Measurements from ENCODE around the gene LLCFC1. TPM values are rescaled to one million over a fixed set of nuclear protein-coding genes. Genes with fewer than 3 reads are reported as not detected.

The LLCFC1 gene
- total and polyA plus RNA-seq, 2 of the 13 experiments (the other 11 are each of a cell fraction or from before 2014, with no cell fraction given) = not detected

DNA sequence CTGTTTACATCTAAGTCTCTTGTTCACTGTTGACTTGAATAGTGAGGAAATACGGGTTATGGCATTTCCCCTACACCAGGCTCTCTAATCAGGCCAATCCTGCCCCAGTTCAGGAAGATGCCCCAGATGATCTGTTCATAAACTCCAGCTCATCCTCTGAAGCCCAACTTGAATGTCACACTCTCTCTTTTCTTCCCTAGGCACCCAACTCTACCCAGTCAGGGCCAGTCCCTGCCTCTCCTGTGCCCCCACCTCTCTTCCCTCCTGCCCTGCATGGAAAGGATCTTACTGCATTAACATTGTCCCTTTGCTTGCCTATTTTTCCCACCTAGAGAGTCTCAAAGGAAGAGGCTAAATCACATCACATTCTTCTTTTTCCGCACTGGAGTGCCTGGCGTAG is 43.1 kb upstream of the LLCFC1 start (continued):
- no peak for TF ChIP-seq FIP1L1 (IDR thresholded peaks at IDR 0.05; ENCODE audit: borderline replicate concordance, insufficient read depth, low read depth, low read length)
- no peak for TF ChIP-seq FOXK2 (IDR thresholded peaks at IDR 0.05)
- TF ChIP-seq ZNF749 (CRISPR knock-in tag; IDR thresholded peaks at IDR 0.05; ENCODE audit: borderline replicate concordance) = no peak
- TF ChIP-seq PLRG1 (conservative IDR thresholded peaks at IDR 0.05) = no peak
- TF ChIP-seq, protein P1, sequence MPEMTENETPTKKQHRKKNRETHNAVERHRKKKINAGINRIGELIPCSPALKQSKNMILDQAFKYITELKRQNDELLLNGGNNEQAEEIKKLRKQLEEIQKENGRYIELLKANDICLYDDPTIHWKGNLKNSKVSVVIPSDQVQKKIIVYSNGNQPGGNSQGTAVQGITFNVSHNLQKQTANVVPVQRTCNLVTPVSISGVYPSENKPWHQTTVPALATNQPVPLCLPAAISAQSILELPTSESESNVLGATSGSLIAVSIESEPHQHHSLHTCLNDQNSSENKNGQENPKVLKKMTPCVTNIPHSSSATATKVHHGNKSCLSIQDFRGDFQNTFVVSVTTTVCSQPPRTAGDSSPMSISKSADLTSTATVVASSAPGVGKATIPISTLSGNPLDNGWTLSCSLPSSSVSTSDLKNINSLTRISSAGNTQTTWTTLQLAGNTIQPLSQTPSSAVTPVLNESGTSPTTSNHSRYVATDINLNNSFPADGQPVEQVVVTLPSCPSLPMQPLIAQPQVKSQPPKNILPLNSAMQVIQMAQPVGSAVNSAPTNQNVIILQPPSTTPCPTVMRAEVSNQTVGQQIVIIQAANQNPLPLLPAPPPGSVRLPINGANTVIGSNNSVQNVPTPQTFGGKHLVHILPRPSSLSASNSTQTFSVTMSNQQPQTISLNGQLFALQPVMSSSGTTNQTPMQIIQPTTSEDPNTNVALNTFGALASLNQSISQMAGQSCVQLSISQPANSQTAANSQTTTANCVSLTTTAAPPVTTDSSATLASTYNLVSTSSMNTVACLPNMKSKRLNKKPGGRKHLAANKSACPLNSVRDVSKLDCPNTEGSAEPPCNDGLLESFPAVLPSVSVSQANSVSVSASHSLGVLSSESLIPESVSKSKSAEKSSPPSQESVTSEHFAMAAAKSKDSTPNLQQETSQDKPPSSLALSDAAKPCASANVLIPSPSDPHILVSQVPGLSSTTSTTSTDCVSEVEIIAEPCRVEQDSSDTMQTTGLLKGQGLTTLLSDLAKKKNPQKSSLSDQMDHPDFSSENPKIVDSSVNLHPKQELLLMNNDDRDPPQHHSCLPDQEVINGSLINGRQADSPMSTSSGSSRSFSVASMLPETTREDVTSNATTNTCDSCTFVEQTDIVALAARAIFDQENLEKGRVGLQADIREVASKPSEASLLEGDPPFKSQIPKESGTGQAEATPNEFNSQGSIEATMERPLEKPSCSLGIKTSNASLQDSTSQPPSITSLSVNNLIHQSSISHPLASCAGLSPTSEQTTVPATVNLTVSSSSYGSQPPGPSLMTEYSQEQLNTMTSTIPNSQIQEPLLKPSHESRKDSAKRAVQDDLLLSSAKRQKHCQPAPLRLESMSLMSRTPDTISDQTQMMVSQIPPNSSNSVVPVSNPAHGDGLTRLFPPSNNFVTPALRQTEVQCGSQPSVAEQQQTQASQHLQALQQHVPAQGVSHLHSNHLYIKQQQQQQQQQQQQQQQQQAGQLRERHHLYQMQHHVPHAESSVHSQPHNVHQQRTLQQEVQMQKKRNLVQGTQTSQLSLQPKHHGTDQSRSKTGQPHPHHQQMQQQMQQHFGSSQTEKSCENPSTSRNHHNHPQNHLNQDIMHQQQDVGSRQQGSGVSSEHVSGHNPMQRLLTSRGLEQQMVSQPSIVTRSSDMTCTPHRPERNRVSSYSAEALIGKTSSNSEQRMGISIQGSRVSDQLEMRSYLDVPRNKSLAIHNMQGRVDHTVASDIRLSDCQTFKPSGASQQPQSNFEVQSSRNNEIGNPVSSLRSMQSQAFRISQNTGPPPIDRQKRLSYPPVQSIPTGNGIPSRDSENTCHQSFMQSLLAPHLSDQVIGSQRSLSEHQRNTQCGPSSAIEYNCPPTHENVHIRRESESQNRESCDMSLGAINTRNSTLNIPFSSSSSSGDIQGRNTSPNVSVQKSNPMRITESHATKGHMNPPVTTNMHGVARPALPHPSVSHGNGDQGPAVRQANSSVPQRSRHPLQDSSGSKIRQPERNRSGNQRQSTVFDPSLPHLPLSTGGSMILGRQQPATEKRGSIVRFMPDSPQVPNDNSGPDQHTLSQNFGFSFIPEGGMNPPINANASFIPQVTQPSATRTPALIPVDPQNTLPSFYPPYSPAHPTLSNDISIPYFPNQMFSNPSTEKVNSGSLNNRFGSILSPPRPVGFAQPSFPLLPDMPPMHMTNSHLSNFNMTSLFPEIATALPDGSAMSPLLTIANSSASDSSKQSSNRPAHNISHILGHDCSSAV (CRISPR knock-in tag; IDR thresholded peaks at IDR 0.05; ENCODE audit: borderline replicate concordance) = no peak
- no peak for TF ChIP-seq CCAR2 (optimal IDR thresholded peaks at IDR 0.05; ENCODE audit: low read depth, low read length)
- TF ChIP-seq MED13 (CRISPR knock-in tag; IDR thresholded peaks at IDR 0.05) = no peak

Measured in HepG2 (cell line).